Mucosa of descending colon (tissue), 3 donors: ENCODE measurements around the gene PPP1R3F. TPM values are rescaled to one million over a fixed set of nuclear protein-coding genes. Genes with fewer than 3 reads are reported as not detected.

ENCODE experiments used
- ATAC-seq: fragments of 200-7000 bp; cut with Tn5 transposase; one replicate; pipeline ENCODE4 v1.9.1; 2020; ENCODE audit warnings: mild to moderate bottlenecking, moderate library complexity
- DNase-seq, 3 donors: peaks; one replicate each; pipeline ENCODE4 v3.0.0-alpha.2; 2020
- H3K36me3 ChIP-seq: fragments of 200-600 bp; one replicate; pipeline ENCODE4 v1.8.0; 2021; ENCODE audit warnings: low read depth, mild to moderate bottlenecking
- H3K4me1 ChIP-seq: fragments of 200-600 bp; one replicate; pipeline ENCODE4 v1.8.0; 2021; ENCODE audit warnings: low read depth, mild to moderate bottlenecking
- H3K4me3 ChIP-seq: fragments of 200-600 bp; one replicate; pipeline ENCODE4 v1.8.0; 2021; ENCODE audit warnings: mild to moderate bottlenecking
- H3K9me3 ChIP-seq: fragments of 200-600 bp; one replicate; pipeline ENCODE4 v1.8.0; 2021; ENCODE audit warnings: mild to moderate bottlenecking
- CTCF ChIP-seq: fragments of 200-600 bp; IDR thresholded peaks from one replicate; pipeline ENCODE4 v1.8.0; 2022; ENCODE audit warnings: antibody characterized with exemption, mild to moderate bottlenecking
- intact Hi-C, 2 donors: fragments of 100-400 bp; cut with DNase I in 1 of 2; cut with micrococcal nuclease in 1 of 2; formaldehyde crosslinking; loops; one replicate each; pipeline versions ENCODE4 v1.11.0 to v1.11.1; 2022; cut with DNase I, micrococcal nuclease
- total RNA-seq, 3 donors: library from RNA; stranded (reverse); fragmentation: NEBNext Ultra II Directional in 2 of 3; extraction: Animal tissue kit (Norgen Biotek cat#: 25700) in 2 of 3; gene quantifications; one replicate each; pipeline versions ENCODE4 v1.2.1 to v1.2.4, GENCODE V29; 2021 to 2023
- donor health status: DM: no; HTN: no; CAD: no; lungs with moderate emphysema.
- donor health status: DM: no; HTN: no; CAD: no.
- donor health status: DM: no; HTN: yes; CAD: no.

The PPP1R3F gene
- total RNA-seq, 3 donors from 2014 or later = 2.3 to 8.3 (median 3.0) TPM

- ATAC-seq (no peak), DNase-seq (no peak)
- no peaks in the 10 kb centered on the region for H3K36me3 ChIP-seq
- H3K4me3 ChIP-seq = no peak overlapping the region
- no peaks in the 10 kb centered on the region for H3K9me3 ChIP-seq
- H3K4me1 ChIP-seq = no peaks in the 10 kb centered on the region
- no peak for TF ChIP-seq CTCF
- intact Hi-C loops = no loop called here
These were observed 41.4 kb upstream of the PPP1R3F start for GRCh38 chrX:49228185-49228584.

GRCh38 chrX:49230500-49231232 is 38.9 kb upstream of the PPP1R3F start:
- no peaks in the 10 kb centered on the region for H3K4me1 ChIP-seq
- intact Hi-C loops = no loop called here
- H3K36me3 ChIP-seq = no peaks in the 10 kb centered on the region
- no peak for TF ChIP-seq CTCF
- no peaks in the 10 kb centered on the region for H3K9me3 ChIP-seq
- no peak overlapping the region for H3K4me3 ChIP-seq
- peak; percentile 87 to 91 (median 88) for DNase-seq
- peak; percentile 89 for ATAC-seq

DNA sequence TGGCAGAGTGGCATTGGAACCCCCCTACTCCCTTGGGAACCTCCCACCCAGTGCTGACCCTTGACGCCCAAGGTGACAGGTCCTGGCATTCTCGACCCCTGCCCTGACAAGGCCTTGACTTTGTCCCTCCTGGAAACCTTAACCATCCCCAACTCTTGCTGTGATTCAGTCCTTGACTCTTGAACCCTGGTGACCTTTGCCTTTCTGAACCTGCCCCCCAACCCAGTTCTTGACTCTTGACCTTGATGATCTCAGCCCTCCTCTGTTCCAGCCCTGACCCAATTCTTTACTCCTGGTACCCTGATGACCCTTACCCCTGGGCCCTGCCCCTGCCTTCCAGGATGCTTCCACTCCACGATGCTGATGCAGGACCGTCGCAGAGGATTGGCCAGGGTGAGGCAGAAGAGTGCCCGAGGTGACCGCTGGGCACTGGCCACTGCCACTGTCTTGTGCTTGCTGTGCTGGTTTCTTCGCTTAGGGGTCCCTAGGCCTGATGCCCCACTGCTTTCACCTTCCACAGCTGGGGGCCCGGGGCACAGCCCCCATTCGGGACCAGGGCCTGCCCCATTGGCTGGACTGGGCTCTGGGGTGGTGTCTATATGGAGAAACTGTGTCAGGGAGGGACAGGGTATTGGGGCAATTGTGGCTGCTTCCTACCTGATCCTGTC is 38.1 kb upstream of the PPP1R3F start:
- Histone ChIP-seq H3K4me1 (no peaks in the 10 kb centered on the region), H3K36me3 (no peaks in the 10 kb centered on the region), H3K4me3 (no peak overlapping the region), H3K9me3 (no peaks in the 10 kb centered on the region)
- no peak for TF ChIP-seq CTCF
- no peak for ATAC-seq
- DNase-seq = no peak
- intact Hi-C loops = no loop called here

DNA sequence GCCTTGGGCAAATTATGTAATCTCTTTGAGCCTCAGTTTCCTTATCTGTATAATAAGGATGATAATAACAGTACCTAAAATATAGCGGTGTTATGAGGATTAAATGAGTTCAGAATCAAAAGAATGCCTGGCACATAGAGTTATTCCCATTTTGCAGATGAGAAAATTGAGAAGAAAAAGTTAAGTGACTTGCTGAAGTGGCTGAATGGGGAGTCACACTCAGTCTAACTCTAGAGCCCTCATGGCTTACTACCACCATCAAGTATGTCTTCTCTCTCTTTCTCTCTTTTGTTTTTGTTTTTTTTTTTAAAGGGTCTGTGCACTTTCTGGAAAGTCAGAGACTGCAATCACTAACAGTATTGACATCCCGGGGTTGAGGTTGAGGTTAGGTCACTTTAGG is 37.1 kb upstream of the PPP1R3F start:
- no peaks in the 10 kb centered on the region for H3K4me1 ChIP-seq
- DNase-seq = no peak
- intact Hi-C loops = no loop called here
- H3K9me3 ChIP-seq = no peaks in the 10 kb centered on the region
- no peaks in the 10 kb centered on the region for H3K36me3 ChIP-seq
- no peak overlapping the region for H3K4me3 ChIP-seq
- no peak for TF ChIP-seq CTCF
- ATAC-seq = no peak

GRCh38 chrX:49233176-49233575 is 36.4 kb upstream of the PPP1R3F start, which contains the start of gene CACNA1F:
Gene CACNA1F (minus strand): TSS chrX:49233340. CDS start chrX:49233309, 31 bp downstream.
- H3K4me1 ChIP-seq = no peaks in the 10 kb centered on the region
- no peaks in the 10 kb centered on the region for H3K36me3 ChIP-seq
- TF ChIP-seq CTCF = no peak
- H3K9me3 ChIP-seq = no peaks in the 10 kb centered on the region
- no peak for ATAC-seq
- no peak within 1 kb of the TSS for H3K4me3 ChIP-seq
- DNase-seq = no peak
- intact Hi-C loops = no loop called here
